Fibroblast of mammary gland (primary cell): Measurements from ENCODE around the gene KANK2.

ENCODE experiments used
- DNase-seq: peaks from one replicate; pipeline ENCODE4 v3.0.0-alpha.2; 2010; ENCODE audit warnings: low read depth
- H3K4me3 ChIP-seq: 2 replicates; pipeline ENCODE4 v1.5.1; 2011; ENCODE audit warnings: low read depth, mild to moderate bottlenecking, low read length, moderate library complexity; ENCODE audit not compliant: control insufficient read depth
- CTCF ChIP-seq: conservative IDR thresholded peaks from 2 replicates; pipeline ENCODE4 v1.5.1; 2011; ENCODE audit warnings: low read depth, low read length, inconsistent platforms; ENCODE audit not compliant: control insufficient read depth, insufficient read depth

KANK2 gene

GRCh38 chr19:11197291-11198174 lies at the start of gene KANK2:
Gene KANK2, minus strand, starts transcription at chr19:11197545. Its CDS starts 3,034 bp downstream, at chr19:11194511.
- TF ChIP-seq CTCF: no peak
- peak; percentile 52 for DNase-seq
- peak within 1 kb of the TSS; percentile 71 for H3K4me3 ChIP-seq

- no peak overlapping the region for H3K4me3 ChIP-seq
- DNase-seq: no peak
- TF ChIP-seq CTCF: no peak
Measured at GRCh38 chr19:11246941-11247340, 49.6 kb upstream of the KANK2 start.

GRCh38 chr19:11244846-11245589 lies 47.7 kb upstream of the KANK2 start:
- H3K4me3 ChIP-seq: no peak overlapping the region
- DNase-seq: no peak
- no peak for TF ChIP-seq CTCF

GRCh38 chr19:11243798-11244169 lies 46.4 kb upstream of the KANK2 start:
- no peak for TF ChIP-seq CTCF
- DNase-seq: no peak
- H3K4me3 ChIP-seq: no peak overlapping the region

DNA sequence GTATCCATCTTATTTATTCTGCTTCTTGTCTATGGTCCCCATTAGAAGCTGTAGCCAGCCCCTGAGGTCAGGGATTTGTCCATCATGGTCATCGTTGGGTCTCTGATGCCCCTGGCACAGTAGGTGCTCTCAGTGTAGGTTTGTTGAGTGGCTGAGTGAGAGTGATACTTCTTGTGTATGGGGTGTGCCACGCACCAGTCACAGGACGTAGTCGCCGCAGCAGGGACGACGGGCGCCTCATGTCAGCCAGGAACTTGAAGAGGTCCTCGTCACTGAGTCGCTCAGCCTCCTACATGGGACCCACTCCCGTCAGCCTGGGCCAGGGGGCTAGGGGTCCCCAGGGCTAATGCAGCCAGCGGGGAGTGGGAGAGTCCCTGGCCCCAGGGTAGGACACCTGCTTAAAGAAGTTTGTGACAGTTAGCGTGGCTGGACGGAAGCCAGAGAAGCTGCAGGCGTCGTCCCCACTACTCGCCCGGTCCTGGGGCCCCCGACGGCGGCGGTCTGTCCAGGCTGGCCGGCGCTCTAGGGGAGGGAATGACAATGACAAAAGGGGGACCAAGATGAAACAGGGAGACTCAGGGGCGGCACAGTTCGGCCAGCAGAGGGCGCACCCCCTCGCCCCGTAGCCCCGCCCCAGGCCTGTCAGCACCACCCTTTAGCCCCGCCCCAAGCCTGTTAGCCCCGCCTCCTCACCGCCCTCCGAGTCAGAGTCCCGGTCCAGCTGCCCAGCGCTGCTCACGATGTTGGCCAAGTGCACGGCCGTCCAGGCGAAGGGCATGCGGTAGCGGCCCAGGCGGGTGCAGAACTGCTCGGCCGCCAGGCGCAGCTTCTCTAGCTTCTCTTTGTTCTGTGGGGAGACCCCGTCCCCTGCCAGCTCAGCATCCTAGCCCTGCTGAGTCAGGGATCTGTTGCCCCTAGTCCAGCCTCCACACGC lies 45.8 kb upstream of the KANK2 start:
- TF ChIP-seq CTCF: peak; percentile 49
- peak; percentile 72 for DNase-seq
- H3K4me3 ChIP-seq: no peak overlapping the region

GRCh38 chr19:11242025-11242424 lies 44.7 kb upstream of the KANK2 start:
- no peak for DNase-seq
- TF ChIP-seq CTCF: no peak
- no peak overlapping the region for H3K4me3 ChIP-seq
